Stimulated activated CD4-positive, alpha-beta T cell treated with anti-CD3 and anti-CD28 coated beads, Interleukin-12 subunit alpha, Interleukin-12 subunit beta, amount 100 ng/mL, for 48 hours (primary cell): ENCODE data around the gene CEACAM7.
"Not testable (repeated sequence)": the region's sequence is repeated elsewhere in the genome, so short reads cannot be mapped to it uniquely, and the experiment has no call there.

Experiments
- DNase-seq, 3 donors: peaks; one replicate each; pipeline ENCODE4 v3.0.0-alpha.2; 2020; ENCODE audit warnings: low read depth in 2 of 3, low spot score in 1 of 3

CEACAM7 gene

DNA sequence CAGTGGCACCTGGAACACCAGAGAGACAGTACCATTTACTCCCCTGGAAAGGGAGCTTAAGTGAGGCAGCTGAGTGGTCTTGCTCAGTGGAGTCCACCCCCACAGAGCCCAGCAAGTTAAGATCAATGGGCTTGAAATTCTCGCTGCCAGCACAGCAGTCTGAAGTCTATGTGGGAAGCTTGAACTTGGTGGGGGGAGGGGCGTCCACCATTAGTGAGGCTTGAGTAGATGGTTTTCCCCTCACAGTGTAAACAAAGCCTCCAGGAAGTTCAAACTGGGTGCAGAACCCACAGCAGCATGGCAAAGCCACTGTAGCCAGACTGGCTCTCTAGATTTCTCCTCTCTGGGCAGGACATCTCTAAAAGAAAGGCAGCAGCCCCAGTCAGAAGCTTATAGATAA, 30.9 kb downstream of the CEACAM7 start:
- DNase-seq: no peak

DNA sequence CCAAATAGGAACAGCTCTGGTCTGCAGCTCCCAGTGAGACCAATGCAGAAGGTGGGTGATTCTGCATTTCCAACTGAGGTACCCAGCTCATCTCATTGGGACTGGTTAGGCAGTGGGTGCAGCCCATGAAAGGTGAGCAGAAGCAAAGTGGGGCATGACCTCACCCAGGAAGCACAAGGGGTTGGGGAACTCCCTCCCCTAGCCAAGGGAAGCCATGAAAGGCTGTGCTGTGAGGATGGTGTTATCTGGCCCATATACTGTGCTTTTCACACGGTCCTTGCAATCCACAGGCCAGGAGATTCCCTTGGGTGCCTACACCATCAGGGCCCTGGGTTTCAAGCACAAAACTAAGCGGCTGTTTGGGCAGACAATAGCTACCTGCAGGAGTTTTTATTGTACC, 31.3 kb downstream of the CEACAM7 start:
- not testable (repeated sequence) for DNase-seq

DNA sequence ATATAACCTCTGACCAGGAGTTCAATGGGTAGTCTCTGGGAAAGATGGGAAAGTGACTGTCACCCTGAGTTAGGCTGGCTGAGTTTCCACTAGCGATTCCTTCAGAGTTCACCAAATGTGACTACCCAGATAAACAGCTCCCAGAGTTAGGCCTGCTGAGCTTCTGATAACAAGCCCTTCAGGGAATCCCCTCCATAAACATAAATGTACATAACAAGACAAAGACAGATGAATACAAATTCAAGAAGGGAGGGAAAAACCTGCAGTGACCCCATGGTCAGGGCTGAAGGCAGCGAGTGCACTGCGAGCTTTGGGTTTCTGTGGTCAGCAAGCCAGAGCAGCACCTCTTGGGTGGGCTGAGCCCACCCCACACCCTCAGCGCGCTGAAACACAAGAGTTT, 35.8 kb downstream of the CEACAM7 start:
- DNase-seq: no peak

DNA sequence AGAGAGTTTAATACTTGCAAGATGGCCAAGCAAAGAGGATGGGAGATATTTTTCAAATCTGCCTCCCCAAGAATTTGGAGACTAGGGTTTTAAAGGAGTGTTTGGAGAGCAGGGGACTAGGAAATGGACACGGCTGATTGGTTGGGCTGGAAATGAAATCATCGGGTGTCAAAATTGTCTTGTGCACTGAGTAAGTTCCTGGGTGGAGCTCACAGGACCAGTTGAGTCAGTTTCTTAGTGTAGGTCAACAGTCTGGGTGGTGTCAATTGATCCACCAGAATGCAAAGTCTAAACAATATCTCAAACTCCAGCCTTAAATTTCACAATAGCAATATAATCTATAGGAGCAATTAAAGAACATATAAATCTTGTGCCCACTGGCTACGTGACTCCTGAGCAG, 38.2 kb downstream of the CEACAM7 start:
- DNase-seq: no peak

DNA sequence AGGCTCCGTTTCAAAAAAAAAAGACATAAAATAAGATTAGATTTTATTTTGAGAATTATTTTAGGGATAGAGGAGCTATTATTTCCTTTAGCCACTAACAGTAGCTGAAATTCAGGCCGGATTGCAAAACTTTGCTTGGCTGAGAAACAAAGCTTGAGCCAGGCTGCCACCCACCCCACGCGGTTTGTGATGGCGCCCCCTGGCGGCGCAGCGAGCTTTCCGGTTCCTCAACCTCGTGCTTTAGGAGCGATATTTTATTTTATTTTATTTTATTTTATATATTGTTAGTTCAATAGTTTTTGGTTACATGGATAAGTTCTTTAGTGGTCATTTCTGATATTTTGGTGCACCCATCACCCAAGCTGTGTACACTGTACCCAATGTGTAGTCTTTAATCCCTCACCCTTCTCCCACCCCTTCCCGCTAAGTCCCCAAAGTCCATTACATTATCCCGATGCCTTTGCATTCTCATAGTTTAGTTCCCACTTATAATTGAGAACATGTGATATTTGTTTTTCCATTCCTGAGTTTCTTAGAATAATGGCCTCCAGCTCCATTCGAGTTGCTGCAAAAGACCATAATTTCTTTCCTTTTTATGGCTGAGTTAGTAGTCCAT, 41.4 kb downstream of the CEACAM7 start:
- peak; percentile 15 to 57 (median 56) for DNase-seq

DNA sequence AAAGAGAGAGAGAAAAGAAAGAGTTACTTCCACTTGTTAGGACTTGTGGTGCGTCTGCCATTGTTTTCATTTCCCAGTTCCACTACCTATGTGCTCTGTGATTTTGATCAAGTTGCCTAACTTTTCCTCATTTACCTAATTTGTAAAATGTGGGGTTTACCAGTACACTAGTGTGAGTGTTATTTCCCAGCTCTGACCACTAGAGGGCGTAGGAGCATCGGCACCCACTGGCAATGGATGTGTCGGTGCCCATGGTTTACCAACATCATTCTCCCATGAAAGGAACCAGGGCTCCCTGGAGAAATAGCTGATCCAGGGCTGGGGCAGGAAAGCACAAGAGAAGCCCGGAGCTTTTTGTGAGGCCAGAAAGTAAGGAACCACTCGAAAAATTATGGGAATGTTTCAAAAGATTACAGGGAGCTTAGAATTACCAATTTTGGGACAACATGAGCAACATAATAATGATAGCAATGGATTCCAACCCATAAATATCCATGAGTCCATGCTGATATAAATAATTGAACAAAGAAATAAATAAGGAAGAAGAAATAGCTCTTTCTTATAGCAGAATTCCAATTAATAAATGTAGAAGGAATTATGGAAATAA, 46.1 kb downstream of the CEACAM7 start:
- peak; percentile 53 to 71 (median 61) for DNase-seq

DNA sequence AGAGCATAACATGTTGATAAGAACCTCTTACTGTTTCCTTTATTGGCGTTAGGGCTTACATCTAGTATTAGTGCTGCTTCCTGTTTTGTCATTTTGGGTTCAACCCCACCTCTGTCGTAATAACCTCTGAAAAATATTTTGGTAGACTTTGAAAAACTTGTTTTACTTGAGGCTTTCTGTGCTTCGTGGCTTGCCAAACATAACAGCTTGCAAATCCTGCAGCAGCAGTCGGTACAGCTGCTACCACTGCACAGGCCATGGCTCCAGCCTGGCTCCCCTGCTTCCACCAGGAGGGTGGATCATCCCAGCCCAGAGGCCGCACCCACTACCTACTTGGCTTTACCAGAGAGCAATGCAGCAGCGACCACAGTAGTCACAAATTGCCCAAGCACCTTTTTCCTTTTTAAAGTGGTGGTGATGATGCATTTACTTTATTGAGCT, 49.4 kb downstream of the CEACAM7 start:
- no peak for DNase-seq

DNA sequence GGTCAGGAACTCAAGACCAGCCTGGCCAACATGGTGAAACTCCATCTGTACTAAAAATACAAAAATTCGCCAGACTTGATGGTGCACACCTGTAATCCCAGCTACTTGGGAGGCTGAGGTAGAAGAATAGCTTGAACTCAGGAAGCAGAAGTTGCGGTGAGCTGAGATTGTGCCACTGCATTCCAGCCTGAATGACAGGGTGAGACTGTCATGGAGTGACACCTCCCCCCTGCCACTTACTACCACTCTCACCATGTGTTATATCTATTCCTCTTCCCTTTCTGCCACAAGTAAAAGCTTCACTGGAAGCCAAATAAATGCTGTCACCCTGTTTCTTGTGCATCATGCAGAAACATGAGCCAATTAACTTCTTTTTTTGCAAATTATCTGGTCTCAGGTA, 50.6 kb downstream of the CEACAM7 start:
- DNase-seq: no peak

DNA sequence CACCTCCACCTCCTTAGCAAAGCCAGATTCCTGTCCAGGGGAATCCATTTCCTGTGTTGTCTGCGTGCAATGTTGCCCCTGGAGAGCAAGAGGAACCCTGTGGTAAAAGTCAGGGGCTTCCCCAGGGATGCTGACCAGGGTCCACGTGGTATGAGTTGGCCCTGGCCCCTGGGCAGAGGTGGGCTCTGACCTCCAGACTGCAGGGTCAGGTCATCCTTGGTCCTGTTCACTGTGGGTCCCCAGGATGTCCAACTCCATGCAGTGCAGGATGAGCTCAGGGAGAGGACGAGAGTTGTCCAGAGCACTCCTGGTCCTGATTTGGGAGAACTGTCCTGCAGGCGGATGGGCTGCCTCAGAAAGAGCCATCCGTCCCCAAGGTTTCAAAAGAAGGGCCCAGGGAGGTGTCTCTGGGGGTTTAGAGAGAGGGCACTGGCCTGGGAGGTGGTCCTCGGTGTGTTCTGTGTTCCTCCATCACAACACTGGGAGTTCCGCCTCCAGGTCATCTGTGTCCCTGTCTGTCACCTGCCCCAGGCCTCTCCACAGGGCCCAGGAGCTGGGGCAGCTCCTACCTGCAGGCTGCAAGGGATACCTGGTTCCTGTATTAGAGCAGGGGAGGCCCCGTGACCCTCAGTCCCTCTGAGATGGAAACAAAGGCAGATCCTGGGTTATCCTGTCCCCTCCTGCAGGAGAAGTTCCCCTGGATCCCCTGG, 59.9 kb downstream of the CEACAM7 start:
- DNase-seq: no peak

DNA sequence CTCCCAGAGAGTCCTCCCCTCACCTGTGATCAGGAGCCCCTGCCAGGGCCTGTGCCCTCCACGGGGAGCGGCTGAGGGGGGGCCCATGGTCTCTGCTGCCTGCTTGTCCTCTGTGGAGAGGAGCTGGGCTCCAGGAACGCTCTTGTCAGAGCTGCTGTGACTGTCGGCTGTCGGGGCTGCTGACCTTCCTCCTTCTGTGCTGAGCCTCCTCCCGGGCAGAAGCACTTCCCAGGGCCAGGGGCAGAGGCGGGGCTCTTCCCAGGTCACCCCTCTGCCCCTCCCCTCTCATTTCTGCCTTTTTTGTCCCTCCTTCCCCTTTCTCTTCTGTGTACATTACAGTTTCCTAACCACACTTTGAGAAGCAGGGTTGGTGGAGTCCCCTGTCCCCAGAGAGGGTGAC, 61.2 kb downstream of the CEACAM7 start, which contains the start of gene CEACAM4:
CEACAM4 (minus strand) TSS at position 198 of the 400 bp plus-strand sequence; CDS start at position 87, 111 bp downstream.
- no peak for DNase-seq

DNA sequence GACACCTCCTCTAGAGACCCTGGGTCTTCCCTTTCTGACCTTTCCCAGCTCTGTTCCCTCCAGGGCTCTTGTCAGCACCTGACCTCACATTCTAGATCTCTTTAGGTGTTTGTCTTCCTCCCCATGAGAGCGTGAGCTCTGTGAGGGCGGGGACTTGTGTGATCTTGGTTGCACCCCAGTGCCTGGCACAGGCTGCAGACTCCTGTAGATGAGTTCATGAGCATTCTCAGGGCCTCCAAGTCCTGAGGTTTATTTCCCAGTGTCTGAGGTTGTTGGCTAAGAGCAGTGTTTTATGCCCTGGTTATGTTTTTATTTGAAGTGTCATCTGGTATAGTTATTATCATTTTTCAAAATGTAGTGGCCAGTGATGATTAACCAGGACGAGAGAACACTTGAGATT, 61.8 kb downstream of the CEACAM7 start:
- DNase-seq: no peak

DNA sequence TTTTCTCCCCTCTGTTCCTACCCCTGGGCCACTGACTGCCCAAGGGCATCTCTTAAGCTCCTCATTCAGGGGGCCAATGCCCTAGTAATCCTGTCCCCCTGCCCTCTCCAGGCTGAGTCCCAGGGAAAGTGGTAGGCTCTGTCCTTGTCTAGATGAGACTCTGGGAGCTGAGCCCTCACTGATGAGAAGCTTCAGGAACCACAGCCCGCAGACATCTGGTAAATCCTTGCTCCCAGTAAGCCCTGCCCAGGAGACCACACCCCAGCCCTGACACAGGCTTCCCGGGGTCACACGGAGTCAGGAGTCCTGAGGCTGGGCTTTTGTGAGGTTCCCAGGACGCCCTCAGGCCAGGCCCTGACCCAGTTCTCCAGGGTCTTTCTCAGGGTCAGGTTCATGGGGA, 63.1 kb downstream of the CEACAM7 start:
- DNase-seq: no peak

DNA sequence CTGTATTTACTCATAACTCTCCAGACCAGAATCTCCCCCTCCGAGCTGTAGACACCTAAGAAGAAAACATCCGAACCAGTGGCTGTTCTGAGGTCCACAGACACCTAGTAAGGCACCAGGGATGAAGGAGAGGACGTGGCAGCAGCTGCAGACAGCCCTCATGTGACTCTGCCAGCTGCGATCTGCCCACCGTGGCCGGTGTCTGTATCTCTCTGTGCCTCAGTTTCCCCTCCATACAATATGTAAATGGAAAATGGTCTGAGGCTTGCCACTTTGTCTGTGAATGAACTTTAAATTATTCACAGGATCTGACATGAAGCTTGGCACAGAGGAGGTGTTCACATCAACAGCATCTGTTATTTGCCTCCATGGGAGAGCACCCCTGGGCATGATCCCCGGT, 63.6 kb downstream of the CEACAM7 start:
- DNase-seq: no peak

DNA sequence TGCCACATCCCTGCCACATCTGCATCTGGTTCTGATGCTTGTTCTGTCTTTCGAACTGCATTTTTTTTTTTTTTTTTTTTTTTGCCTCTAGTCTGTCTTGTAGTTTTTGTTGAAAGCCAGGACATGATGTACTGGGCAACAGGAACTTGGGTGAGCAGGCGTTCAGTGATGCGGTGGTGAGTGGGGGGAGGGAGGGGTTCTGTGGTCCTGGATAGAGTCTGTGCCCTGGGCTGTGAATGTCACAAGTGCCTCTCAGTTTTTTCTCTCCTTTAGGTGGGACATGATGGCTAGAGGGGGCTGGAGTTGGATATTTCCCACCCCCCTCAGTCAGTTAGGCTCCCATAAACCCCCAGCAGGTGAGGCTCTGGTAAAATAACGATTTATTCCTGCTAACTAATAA, 64.7 kb downstream of the CEACAM7 start:
- no peak for DNase-seq
